ENCODE results near the gene CREB3L2. TPM values are rescaled to one million over a fixed set of nuclear protein-coding genes. Genes with fewer than 3 reads are reported as not detected.
"Not testable (repeated sequence)": the region's sequence is repeated elsewhere in the genome, so short reads cannot be mapped to it uniquely, and the experiment has no call there.

CREB3L2 gene, protein sequence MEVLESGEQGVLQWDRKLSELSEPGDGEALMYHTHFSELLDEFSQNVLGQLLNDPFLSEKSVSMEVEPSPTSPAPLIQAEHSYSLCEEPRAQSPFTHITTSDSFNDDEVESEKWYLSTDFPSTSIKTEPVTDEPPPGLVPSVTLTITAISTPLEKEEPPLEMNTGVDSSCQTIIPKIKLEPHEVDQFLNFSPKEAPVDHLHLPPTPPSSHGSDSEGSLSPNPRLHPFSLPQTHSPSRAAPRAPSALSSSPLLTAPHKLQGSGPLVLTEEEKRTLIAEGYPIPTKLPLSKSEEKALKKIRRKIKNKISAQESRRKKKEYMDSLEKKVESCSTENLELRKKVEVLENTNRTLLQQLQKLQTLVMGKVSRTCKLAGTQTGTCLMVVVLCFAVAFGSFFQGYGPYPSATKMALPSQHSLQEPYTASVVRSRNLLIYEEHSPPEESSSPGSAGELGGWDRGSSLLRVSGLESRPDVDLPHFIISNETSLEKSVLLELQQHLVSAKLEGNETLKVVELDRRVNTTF
- total RNA-seq, result 28.3 TPM

DNA sequence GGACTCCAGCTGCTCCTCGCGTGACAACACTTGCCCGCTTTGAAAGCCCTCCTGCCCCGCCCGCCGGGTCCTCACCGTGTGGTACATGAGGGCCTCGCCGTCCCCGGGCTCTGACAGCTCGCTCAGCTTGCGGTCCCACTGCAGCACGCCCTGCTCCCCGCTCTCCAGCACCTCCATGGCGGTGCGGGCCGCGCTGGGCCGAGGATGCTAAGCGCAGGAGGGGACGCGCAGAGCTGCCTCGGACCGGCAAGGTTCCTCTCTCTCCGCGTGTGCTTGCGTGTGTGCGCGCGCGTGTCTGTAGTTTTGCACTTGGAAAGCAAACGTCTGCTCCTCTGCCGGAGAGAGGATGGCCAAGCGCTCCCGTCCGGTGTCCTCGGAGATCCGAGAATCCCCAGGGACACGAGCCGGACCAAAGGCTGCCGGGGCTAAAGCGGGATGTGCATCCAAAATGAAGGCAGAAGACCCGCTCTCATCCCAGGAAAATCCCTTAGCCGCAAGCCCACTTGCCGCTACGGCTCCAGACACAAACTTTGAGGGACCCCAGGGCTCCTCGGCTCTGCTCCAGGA, at the start of gene CREB3L2:
TSS of gene CREB3L2 (minus strand) at position 558 of the 567 bp plus-strand sequence. CDS start at position 177, 381 bp downstream.
- peak; percentile 59 for ATAC-seq

DNA sequence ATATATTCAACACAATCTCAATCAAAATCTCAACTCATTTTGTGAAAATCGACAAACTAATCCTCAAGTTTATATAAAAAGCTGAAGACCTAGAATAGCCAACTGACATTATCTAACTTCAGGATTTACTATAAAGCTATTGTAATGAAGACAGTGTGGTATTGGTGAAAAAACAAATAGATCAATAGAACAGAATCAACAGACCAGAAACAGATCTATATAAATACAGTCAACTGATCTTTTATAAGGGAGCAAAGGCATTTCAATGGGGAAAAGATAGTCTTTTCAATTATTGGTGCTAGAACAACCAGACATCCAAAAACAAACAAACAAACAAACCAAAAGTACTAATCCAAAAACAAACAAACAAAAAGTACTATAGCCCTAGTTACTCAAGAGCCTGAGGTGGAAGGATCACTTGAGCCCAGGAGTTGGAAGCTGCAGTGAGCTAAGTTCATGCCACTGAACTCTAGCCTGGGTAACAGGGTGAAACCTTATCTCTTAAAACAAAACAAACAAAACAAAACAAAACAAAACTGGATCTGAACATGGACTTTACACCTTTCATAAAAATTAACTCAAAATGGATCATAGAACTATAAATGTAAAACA, 47.7 kb upstream of the CREB3L2 start:
- no peak for ATAC-seq

DNA sequence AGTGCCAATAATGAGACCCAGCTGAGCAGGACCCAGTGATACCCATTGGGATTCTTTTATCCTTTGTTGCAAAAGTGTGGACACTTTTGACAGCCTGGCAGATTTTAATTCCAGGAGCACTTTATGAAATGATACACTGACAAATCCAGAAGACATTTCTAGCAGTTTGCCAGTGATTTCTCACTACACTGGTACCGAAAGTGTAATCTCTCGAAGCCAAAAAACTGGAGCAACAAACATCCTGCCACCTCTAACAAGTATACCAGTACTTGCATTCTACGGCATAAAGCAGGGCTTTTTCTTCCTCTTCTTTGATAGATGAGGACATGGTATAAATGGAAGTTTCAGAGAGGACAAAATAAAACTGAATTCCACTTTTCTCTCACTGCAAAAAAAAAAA, 46.0 kb upstream of the CREB3L2 start:
- ATAC-seq, result no peak

DNA sequence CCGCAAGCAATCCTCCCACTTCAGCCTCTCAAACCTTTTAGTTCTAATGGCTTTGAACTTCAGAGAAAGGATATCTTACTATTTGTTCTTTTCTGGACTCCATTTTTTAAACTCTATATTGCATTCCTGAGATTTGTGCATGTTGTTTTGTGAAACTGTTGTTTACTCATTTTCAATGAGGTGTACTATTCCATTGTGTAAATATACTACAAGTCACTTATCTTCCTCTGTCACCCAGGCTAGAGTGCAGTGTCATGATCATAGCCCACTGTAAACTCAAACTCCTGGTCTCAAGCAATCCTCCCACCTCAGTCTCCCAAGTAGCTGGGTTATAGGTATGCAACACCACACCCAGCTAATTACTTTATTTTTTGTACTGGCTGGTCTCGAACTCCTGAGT, 43.0 kb upstream of the CREB3L2 start:
- no peak for ATAC-seq

DNA sequence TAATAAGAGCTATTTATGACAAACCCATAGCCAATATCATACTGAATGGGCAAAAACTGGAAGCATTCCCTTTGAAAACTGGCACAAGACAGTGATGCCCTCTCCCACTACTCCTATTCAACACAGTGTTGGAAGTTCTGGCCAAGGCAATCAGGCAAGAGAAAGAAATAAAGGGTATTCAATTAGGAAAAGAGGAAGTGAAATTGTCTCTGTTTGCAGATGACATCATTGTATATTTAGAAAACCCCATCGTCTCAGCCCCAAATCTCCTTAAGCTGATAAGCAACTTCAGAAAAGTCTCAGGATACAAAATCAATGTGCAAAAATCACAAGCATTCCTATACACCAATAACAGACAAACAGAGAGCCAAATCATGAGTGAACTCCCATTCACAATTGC, 38.2 kb upstream of the CREB3L2 start:
- not testable (repeated sequence) for ATAC-seq

DNA sequence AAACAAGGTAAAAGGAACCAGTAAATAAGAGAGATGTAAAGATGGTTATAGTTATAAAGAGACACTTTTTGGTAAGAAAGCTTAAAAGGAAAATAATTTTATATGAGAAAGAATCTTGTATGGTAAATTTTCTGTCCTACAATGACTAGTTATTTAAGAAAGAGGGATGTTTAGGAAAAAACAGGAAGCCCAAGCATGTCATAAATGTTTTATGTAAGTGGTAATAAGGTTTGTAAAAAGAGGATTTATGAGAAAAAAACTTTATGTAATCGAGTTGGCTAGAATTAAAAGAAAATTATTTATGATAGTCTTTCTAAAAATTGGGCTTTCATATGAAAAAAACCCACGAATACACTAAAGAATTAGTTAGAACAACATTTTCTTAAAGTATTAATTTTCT, 34.2 kb upstream of the CREB3L2 start:
- ATAC-seq, result no peak

DNA sequence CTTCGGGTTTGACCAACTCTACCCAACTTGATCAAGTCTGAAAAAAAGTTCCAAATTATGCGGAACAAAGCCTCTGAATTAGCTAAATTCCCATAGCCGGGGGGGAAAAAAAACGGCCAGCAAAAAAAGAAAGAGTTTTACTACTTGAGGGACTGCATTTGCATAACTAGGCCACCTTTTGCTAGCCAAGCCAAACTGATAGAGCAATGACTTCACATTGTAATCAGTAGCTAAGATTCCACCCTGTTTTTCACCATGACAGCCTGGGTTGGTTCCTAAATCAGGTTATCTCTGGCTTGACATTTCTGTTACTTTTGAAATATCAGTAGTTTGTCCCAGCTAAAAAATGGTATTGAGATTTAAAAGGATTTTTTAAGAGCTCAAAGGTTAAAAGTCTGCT, 31.4 kb upstream of the CREB3L2 start:
- ATAC-seq, result no peak

DNA sequence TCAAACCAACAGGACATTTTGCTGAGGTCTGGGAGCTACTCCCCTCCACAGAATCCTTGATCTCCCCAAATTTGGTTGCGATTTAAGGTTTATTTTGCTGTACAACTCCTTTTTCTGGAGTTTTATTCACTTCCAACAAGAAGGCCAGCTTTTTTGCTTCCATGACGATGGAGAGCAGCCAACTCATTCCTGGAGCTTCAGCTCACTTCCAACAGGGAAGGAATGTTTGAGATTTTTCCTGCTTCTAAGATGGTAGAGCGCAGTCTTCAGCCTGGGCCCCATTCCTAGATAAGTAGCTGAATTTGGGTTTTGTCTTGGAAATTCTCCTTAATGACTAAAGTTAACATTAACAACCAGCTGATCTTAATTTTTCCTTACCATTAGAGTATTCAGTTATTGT, 30.9 kb upstream of the CREB3L2 start:
- ATAC-seq, result no peak

DNA sequence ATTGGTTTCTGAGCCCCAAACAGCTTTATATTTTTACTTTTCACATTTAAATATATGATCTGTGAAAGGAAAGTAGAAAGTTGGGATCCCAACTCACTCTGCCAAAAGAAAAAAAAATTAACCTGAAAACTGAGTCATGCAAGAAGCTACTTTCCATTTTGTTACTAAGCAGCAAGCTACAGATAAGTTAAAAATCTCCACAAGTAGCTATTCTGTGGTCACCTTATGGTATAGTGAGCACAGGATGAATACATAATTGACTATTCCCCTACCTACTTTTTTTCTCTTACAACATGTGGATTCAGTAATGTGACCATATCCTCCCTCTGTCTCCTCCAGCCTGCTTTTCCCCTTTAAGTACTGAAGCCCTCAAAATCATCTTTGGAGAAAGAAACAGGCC, 30.3 kb upstream of the CREB3L2 start:
- no peak for ATAC-seq

DNA sequence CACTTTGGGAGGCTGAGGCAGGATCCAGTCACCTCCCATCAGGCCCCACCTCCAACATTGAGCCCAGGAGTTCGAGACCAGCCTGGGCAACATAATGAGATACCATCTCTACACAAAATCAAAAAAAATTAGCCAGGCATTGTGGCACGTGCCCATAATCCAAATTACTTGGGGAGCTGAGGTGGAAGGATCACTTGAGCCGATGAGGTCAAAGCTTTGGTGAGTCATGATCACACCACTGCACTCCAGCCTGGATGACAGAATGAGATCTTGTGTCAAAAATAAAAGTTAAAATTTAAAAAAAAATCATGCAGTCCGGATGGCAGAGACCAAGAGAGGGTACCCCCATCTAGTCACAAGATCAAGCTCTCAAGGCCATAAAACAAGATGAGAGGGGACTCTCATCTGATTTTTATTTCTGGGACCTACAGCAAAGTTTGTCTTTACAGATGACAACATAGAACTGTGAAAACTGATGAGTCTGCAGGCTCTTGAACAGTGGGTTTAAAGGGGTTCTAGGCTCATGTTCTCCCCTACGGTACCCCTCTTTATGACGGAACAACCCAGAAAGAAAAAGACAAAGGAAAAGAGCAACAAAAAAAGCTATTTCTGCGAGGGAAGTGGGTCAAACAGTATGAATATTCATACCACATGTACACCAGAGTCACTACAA, 28.9 kb upstream of the CREB3L2 start:
- no peak for ATAC-seq

DNA sequence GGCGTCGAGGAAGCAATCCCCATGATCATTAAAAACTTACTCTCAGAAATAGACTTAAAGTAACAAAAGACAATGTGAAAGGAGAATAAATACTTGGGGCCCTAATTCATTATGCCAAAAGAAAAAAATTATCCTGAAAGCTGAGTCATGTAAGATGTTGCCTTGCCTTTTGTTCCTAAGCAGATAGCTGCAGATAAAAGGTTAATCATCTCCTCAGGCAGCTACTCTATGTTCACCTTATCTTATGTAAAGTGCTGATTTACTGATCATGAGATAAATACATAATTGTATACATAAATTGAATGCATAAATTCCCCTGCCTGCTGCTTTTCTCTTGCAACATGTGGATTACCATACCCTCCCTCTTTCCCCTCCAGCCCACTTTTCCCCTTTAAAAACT, 28.1 kb upstream of the CREB3L2 start:
- ATAC-seq, result no peak

DNA sequence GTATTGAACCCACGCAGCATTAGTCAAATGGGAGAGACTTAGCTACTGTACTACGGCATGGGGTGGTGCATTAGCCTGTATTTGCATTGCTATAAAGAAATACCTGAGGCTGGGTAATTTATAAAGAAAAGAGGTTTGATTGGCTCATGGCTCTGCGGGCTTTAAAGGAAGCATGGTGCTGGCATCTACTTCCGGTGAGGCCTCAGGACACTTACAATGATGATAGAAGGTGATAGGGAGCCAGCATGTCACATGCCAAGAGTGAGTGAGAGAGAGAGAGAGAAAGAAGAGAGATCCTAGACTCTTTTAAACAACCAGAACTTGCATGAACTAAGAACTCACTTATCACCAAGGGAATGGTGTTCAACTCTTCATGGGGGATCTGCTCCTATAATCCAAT, 27.2 kb upstream of the CREB3L2 start:
- no peak for ATAC-seq

DNA sequence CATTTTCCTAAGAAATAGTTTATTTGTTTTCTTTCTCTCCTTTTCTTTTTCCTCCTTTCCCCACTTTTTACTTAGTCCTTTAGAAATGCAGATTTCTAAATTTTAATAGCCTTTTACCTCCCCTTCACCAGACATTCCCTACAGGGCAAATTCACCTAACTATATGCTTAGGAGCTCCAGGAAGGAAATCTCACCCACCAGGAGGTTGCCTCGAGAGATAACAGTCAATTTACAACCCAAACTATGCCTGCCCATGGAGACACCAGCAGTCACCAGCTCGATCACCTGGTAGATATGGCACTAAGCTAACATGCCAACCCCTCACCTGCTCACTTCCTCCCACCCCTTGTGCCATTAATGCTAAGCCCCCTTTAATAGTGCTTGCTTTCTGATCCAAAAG, 25.2 kb upstream of the CREB3L2 start:
- no peak for ATAC-seq

DNA sequence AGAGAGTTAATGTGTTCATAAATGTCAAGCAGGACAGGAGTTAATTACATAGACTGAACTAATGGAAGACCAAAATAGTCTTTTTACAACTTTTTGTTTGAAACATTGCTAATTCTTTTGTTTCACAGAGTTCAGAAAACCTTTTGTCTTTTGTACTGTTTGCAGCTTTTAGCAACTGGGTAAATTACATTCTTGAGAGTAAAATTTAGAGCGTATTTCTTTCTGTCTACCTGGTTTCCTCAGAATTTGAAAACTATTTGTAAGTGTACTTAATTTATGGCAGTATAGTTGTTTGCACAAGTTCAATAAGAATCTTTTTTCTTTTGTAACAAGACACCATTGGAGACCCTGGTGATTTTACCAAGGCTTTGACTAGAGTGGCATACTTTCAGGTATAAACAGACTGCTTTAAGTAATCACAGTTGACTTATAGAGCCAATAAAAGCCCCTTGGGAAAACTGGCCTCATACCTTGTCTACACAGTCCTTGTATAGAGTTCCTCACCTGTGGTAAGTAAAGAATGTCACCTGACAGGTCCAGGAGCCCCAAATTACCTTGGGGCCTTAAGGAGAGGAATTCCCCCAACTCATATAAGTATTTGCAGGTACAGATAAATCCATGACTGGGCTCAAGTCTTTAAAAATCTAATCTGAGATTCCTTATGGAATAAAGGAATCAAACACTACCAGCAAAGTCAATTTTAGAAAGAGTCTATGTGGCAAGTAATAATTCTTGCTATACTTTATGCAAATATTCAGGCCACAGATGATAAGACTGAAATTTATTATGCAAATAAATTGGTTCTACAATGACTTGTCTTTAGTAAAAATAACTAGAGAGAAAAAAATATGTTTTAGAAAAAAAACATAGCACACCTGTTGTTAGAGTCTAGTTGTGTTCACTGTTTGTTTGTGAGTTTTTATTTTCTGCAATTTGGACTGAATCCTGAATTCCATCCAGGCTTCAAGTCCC, 23.6 kb upstream of the CREB3L2 start:
- no peak for ATAC-seq

DNA sequence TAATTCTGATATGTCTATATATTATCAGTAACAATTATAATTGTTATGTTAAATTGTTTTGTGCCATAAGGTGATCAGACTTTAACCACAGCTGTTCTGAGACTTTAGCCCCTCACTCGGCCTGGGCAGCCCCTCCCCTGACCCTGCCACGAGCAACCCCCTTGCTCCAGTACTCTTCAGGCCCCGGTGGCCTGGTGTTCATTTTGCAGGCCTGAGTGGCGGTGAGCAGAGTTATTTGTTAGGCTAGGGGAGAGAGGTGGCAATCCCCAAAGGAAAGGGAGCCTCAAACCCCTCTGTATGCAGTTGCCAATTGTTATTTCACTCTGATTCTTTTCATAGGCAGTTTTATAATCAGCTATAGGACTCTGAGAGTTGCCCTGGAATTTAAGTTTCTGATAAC, 22.9 kb upstream of the CREB3L2 start:
- no peak for ATAC-seq

DNA sequence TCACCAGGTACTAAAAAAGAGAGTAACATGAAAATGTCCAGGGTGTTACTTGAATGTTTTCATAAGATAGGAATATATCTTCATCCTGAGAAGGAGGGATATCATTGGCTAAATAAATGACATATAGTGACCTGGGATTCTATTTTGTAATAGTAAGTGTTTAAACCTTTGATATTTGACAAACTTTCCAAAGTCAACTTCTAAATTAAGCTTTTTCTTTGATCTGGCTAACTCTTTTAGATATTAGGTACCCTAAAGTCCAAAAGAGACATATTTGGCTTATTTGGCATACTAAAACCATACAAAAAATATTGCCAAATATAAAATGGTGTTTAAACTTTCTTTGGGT, 22.4 kb upstream of the CREB3L2 start:
- no peak for ATAC-seq

DNA sequence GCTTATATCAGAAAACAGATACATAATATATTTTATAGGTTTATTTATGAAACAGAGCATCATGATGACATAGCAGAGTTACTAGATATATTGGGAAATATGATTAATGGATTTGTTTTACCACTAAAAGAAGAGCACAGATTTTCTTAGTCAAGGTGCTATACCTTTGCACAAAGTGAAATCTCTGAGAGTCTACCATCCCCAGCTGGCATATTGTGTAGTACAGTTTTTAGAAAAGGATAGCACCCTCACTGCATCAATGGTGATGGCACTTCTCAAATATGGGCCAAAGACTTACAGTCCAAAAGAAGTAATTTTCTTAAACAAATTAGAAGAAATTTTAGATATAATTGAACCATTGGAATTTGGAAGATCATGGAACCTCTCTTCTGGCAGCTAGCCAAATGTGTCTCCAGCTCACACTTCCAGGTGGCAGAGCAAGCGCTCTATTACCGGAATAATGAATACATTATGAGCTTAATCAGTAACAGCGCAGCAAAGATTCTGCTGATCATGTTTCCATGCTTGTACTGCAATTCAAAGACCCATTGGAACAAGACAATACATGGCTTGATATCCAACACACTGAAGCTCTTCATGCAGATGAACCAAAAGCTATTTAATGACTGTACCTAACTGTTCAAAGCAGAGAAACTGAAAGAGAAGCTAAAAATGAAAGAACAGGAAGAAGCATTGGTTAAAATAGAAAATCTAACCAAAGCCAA, 21.9 kb upstream of the CREB3L2 start:
- ATAC-seq, result no peak

DNA sequence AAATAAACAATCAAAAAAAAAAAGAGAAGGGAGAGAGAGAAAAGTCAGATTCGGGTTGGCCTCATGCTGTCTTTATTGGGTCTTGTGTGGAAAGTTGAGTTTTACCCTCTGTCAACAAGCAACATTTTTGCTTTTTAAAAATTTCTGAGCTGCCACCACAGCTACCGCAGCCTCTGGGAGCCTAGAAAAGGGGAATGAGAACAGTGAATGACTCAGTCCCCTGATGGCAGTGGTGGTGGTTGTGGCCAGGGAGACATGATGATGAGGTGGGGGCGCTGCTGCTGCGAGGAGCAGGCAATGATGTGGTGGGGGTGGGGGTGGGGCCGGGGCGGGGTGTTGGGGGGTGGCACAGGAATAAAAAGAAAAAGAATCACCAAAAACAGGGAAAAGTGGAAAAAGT, 20.0 kb upstream of the CREB3L2 start:
- no peak for ATAC-seq

DNA sequence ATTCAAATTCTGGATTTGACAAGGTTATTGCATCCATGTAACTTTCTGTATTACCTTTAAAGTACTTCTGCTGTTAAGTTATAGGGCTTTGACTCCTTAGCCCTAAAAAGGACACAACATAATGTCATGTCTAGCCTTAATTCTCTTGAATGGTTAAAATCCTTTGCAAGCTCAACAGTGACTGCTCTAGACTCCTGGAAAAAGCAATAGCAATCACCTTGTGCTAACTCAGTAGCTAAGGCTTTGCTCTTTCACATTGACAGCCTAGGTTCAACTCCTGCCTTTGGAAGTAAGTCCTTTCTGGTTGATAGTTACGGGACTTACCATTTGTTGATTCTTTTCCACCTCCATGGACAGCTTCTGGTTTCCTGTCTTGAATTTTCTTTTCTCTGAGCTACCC, 16.1 kb upstream of the CREB3L2 start:
- no peak for ATAC-seq

DNA sequence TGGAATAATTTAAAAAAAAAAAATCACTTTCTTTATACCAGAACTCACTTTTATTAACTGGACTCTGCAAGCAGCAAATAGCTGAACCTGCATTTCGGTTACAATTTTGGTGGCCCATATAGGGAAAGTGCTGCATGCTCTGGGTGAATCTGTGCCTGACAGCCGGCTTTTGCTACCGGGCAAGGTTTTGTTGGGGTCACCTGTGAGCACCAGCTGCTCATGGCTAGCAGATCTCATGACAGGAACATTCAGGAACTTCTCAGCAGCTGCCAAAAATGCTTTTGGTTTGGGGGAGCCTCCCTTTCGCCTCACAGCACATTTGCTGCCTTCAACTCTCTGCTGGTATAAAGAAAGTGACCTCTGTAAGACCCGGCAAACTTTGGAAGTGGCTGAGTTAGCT, 13.2 kb upstream of the CREB3L2 start:
- ATAC-seq, result no peak

DNA sequence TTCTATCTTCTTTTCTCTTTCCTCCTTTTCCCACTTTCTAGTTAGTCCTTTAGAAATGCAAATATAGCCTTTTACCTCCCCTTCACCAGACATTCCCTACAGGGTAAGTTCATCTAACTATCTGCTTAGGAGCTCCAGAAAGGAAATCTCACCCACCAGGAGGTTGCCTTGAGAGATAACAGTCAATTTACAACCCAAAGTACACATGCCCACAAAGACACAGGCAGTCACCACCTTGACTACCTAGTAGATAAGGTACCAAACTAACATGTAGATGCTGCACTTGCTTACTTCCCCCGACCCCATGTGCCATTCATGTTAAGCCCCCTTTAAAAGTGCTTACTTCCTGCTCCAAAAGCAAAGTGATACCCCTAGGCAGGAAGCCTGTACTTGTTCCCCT, 12.8 kb upstream of the CREB3L2 start:
- ATAC-seq, result no peak

Data from esophagus mucosa (tissue), 1 donor.